PC-3 (cell line): ENCODE results near the gene REPS2. TPM values are rescaled to one million over a fixed set of nuclear protein-coding genes. Genes with fewer than 3 reads are reported as not detected.

Experiments used
- ATAC-seq: fragments of 200-7000 bp; cut with Tn5 transposase; 2 replicates; pipeline ENCODE4 v1.9.1; 2020; ENCODE audit warnings: mild to moderate bottlenecking, moderate library complexity
- BruUV-seq: library from RNA; stranded (reverse); fragments of 400-500 nt; replicated peaks from 2 replicates; lab custom pipeline; 2021; lab: Mats Ljungman, UMichigan
- CTCF ChIA-PET: fragments of 300-600 bp; sonication (Branson Sonifier 250); formaldehyde crosslinking; loops from one replicate; lab custom pipeline; 2022; ENCODE audit warnings: antibody characterized with exemption; lab: Charles Lee
- POLR2A ChIA-PET: fragments of 300-600 bp; sonication (Branson Sonifier 250); formaldehyde crosslinking; loops from one replicate; lab custom pipeline; 2022; ENCODE audit warnings: antibody characterized with exemption; ENCODE audit not compliant: unreplicated experiment; lab: Charles Lee
- DNase-seq: peaks from one replicate; pipeline ENCODE4 v3.0.0-alpha.2; 2015
- H2AFZ ChIP-seq: fragments of 300-600 bp; sonication (generic); 2 replicates; pipeline ENCODE4 v1.6.0; 2016; ENCODE audit warnings: antibody characterized with exemption, low read length
- H3F3A ChIP-seq: fragments of 300-600 bp; sonication (generic); one replicate; pipeline ENCODE4 v1.6.0; 2017; ENCODE audit warnings: antibody characterized with exemption, low read length, control low read depth, mild to moderate bottlenecking; ENCODE audit not compliant: unreplicated experiment
- H3K27ac ChIP-seq: fragments of 300-600 bp; sonication (generic); 2 replicates; pipeline ENCODE4 v1.5.1; 2016; ENCODE audit warnings: mild to moderate bottlenecking, low read length
- H3K27me3 ChIP-seq: fragments of 300-600 bp; sonication (generic); 2 replicates; pipeline ENCODE4 v1.6.1; 2016; ENCODE audit warnings: low read length, mixed read lengths
- H3K36me3 ChIP-seq: fragments of 300-600 bp; sonication (generic); 2 replicates; pipeline ENCODE4 v1.6.1; 2016; ENCODE audit warnings: low read depth, mixed run types, low read length, mixed read lengths
- H3K4me1 ChIP-seq: fragments of 300-600 bp; sonication (generic); 2 replicates; pipeline ENCODE4 v1.5.1; 2016; ENCODE audit warnings: low read length; ENCODE audit not compliant: insufficient read depth
- H3K4me2 ChIP-seq: fragments of 300-600 bp; sonication (generic); 2 replicates; pipeline ENCODE4 v1.6.0; 2016; ENCODE audit warnings: low read length
- H3K4me3 ChIP-seq: fragments of 300-600 bp; sonication (generic); 2 replicates; pipeline ENCODE4 v1.5.1; 2016; ENCODE audit warnings: mild to moderate bottlenecking, low read length, mixed read lengths
- H3K79me2 ChIP-seq: fragments of 300-600 bp; sonication (generic); 2 replicates; pipeline ENCODE4 v1.6.1; 2017; ENCODE audit warnings: low read length, mixed read lengths
- H3K9ac ChIP-seq: fragments of 300-600 bp; sonication (generic); 2 replicates; pipeline ENCODE4 v1.6.0; 2016; ENCODE audit warnings: mild to moderate bottlenecking, low read length
- H3K9me2 ChIP-seq: fragments of 300-600 bp; sonication (generic); replicated peaks from 2 replicates; pipeline ENCODE4 v1.6.1; 2016; ENCODE audit warnings: mixed run types, low read length, mixed read lengths
- H3K9me3 ChIP-seq: fragments of 300-600 bp; sonication (generic); 2 replicates; pipeline ENCODE4 v1.6.1; 2016; ENCODE audit warnings: low read length, mixed read lengths
- H4K20me1 ChIP-seq: fragments of 300-600 bp; sonication (generic); 2 replicates; pipeline ENCODE4 v1.6.1; 2016; ENCODE audit warnings: low read length, mixed read lengths
- EZH2 ChIP-seq: fragments of 300-600 bp; sonication (generic); IDR thresholded peaks from one replicate; pipeline ENCODE4 v1.6.1; 2017; ENCODE audit warnings: antibody characterized with exemption, mild to moderate bottlenecking, low read length; ENCODE audit not compliant: unreplicated experiment
- EZH2phosphoT487 ChIP-seq: fragments of 300-600 bp; sonication (generic); IDR thresholded peaks from 2 replicates; pipeline ENCODE4 v1.6.1; 2018; ENCODE audit warnings: mild to moderate bottlenecking, antibody characterized with exemption, low read length, borderline replicate concordance
- intact Hi-C: fragments of 100-400 bp; cut with micrococcal nuclease; formaldehyde crosslinking; loops from 2 replicates; pipeline ENCODE4 v1.9.0; 2023
- total RNA-seq: library from RNA; depleted of rRNA; stranded (reverse); fragments of >200 nt; gene quantifications from 2 replicates; pipeline ENCODE4 v1.2.3, GENCODE V29; 2014
- TF ChIP-seq, protein P1 (sequence below): fragments of 300-600 bp; sonication (generic); conservative IDR thresholded peaks from 2 replicates; pipeline ENCODE4 v1.5.1; 2017; ENCODE audit warnings: antibody characterized with exemption, low read depth, mild to moderate bottlenecking, low read length

REPS2 gene
- total RNA-seq, 1 experiment from 2014 or later = 6.3 TPM

GRCh38 chrX:17095161-17095560 is 148.7 kb downstream of the REPS2 start:
- Histone ChIP-seq H3K4me1 (no peaks in the 10 kb centered on the region), H3K9ac (no peak overlapping the region), H3K79me2 (no peaks in the 10 kb centered on the region), H3F3A (no peaks in the 10 kb centered on the region), H3K9me3 (no peaks in the 10 kb centered on the region), H3K36me3 (no peaks in the 10 kb centered on the region), H3K27ac (no peak overlapping the region), H3K27me3 (no peaks in the 10 kb centered on the region), H3K9me2 (no peaks in the 10 kb centered on the region), H2AFZ (no peak overlapping the region), H4K20me1 (no peaks in the 10 kb centered on the region), H3K4me3 (no peak overlapping the region), H3K4me2 (no peak overlapping the region)
- TF ChIP-seq, protein P1, sequence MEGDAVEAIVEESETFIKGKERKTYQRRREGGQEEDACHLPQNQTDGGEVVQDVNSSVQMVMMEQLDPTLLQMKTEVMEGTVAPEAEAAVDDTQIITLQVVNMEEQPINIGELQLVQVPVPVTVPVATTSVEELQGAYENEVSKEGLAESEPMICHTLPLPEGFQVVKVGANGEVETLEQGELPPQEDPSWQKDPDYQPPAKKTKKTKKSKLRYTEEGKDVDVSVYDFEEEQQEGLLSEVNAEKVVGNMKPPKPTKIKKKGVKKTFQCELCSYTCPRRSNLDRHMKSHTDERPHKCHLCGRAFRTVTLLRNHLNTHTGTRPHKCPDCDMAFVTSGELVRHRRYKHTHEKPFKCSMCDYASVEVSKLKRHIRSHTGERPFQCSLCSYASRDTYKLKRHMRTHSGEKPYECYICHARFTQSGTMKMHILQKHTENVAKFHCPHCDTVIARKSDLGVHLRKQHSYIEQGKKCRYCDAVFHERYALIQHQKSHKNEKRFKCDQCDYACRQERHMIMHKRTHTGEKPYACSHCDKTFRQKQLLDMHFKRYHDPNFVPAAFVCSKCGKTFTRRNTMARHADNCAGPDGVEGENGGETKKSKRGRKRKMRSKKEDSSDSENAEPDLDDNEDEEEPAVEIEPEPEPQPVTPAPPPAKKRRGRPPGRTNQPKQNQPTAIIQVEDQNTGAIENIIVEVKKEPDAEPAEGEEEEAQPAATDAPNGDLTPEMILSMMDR = no peak
- TF ChIP-seq EZH2 (no peak), EZH2phosphoT487 (no peak)
- BruUV-seq = no TSS peak
- ChIA-PET POLR2A (no interaction called here), CTCF (no interaction called here)
- ATAC-seq (no peak), DNase-seq (no peak)
- intact Hi-C loops = no loop called here

- no peaks in the 10 kb centered on the region for H3F3A ChIP-seq
- ATAC-seq (no peak), DNase-seq (no peak)
- H3K27me3 ChIP-seq = no peaks in the 10 kb centered on the region
- TF ChIP-seq EZH2phosphoT487 (no peak), EZH2 (no peak)
- TF ChIP-seq, protein P1 = no peak
- no peaks in the 10 kb centered on the region for H3K9me3 ChIP-seq
- CTCF ChIA-PET = no interaction called here
- H3K36me3 ChIP-seq = no peaks in the 10 kb centered on the region
- H3K9ac ChIP-seq = no peak overlapping the region
- no peak overlapping the region for H3K27ac ChIP-seq
- no TSS peak for BruUV-seq
- H3K9me2 ChIP-seq = no peaks in the 10 kb centered on the region
- H3K4me2 ChIP-seq = no peak overlapping the region
- intact Hi-C loops = no loop called here
- H3K4me3 ChIP-seq = no peak overlapping the region
- POLR2A ChIA-PET = no interaction called here
- H3K79me2 ChIP-seq = no peaks in the 10 kb centered on the region
- no peak overlapping the region for H2AFZ ChIP-seq
- no peaks in the 10 kb centered on the region for H4K20me1 ChIP-seq
- no peaks in the 10 kb centered on the region for H3K4me1 ChIP-seq
Measured at GRCh38 chrX:17098516-17099247, 152.2 kb downstream of the REPS2 start.

DNA sequence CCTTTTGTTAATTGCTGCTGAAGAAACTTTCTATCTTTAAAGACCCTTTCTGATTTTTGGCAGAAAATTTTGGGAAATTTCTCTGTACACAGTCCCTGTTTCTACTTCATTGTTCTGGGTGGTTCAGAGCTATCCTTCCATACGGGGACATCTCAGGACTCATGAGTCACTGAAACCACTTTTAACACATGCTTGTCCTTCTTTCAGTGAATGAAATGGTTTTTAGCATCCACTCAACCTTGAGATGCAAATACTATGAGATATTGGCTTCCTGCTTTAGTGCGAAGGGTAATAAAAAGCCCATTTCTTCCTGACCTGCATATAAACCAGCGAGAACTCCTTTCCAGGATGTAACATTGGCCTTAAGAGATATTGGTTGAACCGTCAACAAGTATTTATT is 158.0 kb downstream of the REPS2 start:
- no peak overlapping the region for H3K4me2 ChIP-seq
- no peaks in the 10 kb centered on the region for H3F3A ChIP-seq
- TF ChIP-seq EZH2phosphoT487 (no peak), EZH2 (no peak)
- TF ChIP-seq, protein P1 = no peak
- no peaks in the 10 kb centered on the region for H3K27me3 ChIP-seq
- no peak for ATAC-seq
- H4K20me1 ChIP-seq = no peaks in the 10 kb centered on the region
- no peak overlapping the region for H3K27ac ChIP-seq
- intact Hi-C loops = no loop called here
- CTCF ChIA-PET = no interaction called here
- no peak overlapping the region for H3K9ac ChIP-seq
- H3K4me3 ChIP-seq = no peak overlapping the region
- H3K36me3 ChIP-seq = no peaks in the 10 kb centered on the region
- no peaks in the 10 kb centered on the region for H3K9me2 ChIP-seq
- DNase-seq = no peak
- H3K79me2 ChIP-seq = no peaks in the 10 kb centered on the region
- no peak overlapping the region for H2AFZ ChIP-seq
- no peaks in the 10 kb centered on the region for H3K4me1 ChIP-seq
- BruUV-seq = no TSS peak
- H3K9me3 ChIP-seq = no peaks in the 10 kb centered on the region
- POLR2A ChIA-PET = no interaction called here
